NCI-H1048 (cell line): ENCODE measurements around the gene TTC23L.

ENCODE experiments used
- DNase-seq: peaks from one replicate; lab custom pipeline; 2025; lab: John Stamatoyannopoulos, UW

TTC23L gene

GRCh38 chr5:34923694-34924461 is 84.9 kb downstream of the TTC23L start:
- DNase-seq, result no peak

- DNase-seq, result no peak
Measured at GRCh38 chr5:34924462-34924765, 85.5 kb downstream of the TTC23L start.

- no peak for DNase-seq
Measured at GRCh38 chr5:34926318-34926888, 87.4 kb downstream of the TTC23L start.

GRCh38 chr5:34927785-34928184 is 88.8 kb downstream of the TTC23L start:
- no peak for DNase-seq

- DNase-seq, result no peak
Measured at GRCh38 chr5:34928267-34928666, 89.3 kb downstream of the TTC23L start.

GRCh38 chr5:34929134-34929719 is 90.3 kb downstream of the TTC23L start, which contains the start of gene DNAJC21:
Gene DNAJC21 (plus strand): TSS chr5:34929559. CDS start chr5:34929820, 261 bp downstream.
- DNase-seq, result peak; percentile 90

GRCh38 chr5:34929720-34930461 is 90.9 kb downstream of the TTC23L start:
- peak; percentile 52 for DNase-seq

- no peak for DNase-seq
Measured at GRCh38 chr5:34930462-34930844, 91.5 kb downstream of the TTC23L start.

- DNase-seq, result no peak
Measured at GRCh38 chr5:34930870-34931269, 91.9 kb downstream of the TTC23L start.

- no peak for DNase-seq
Measured at GRCh38 chr5:34932947-34933346, 94.0 kb downstream of the TTC23L start.

- no peak for DNase-seq
Measured at GRCh38 chr5:34941936-34942335, 103.0 kb downstream of the TTC23L start.

GRCh38 chr5:34944044-34944443 is 105.1 kb downstream of the TTC23L start:
- DNase-seq, result no peak

GRCh38 chr5:34944460-34945047 is 105.6 kb downstream of the TTC23L start:
- no peak for DNase-seq
